NT2/D1 (cell line): ENCODE data around the gene GAA.
A peak's percentile ranks its signal among the peaks of the same experiment; 100 is the strongest.

Experiments
- DNase-seq: peaks from one replicate; pipeline ENCODE4 v3.0.0-alpha.2; 2011; ENCODE audit warnings: low read depth, low spot score
- H3K27me3 ChIP-seq: 2 replicates; pipeline ENCODE4 v1.6.0; 2011; ENCODE audit warnings: mild to moderate bottlenecking; ENCODE audit not compliant: insufficient read length, insufficient read depth
- H3K36me3 ChIP-seq: 2 replicates; pipeline ENCODE4 v1.6.1; 2011; ENCODE audit warnings: mild to moderate bottlenecking, low read length, mixed read lengths; ENCODE audit not compliant: insufficient read depth, insufficient read length
- H3K4me1 ChIP-seq: 2 replicates; pipeline ENCODE4 v1.5.1; 2011; ENCODE audit not compliant: insufficient read depth, insufficient read length
- H3K4me3 ChIP-seq: 2 replicates; pipeline ENCODE4 v1.5.1; 2011; ENCODE audit warnings: low read depth; ENCODE audit not compliant: insufficient read length
- H3K9ac ChIP-seq: 2 replicates; pipeline ENCODE4 v1.6.0; 2011; ENCODE audit warnings: low read depth; ENCODE audit not compliant: insufficient read length
- H3K9me3 ChIP-seq: 2 replicates; pipeline ENCODE4 v1.5.1; 2011; ENCODE audit warnings: mild to moderate bottlenecking, low read length; ENCODE audit not compliant: insufficient read depth
- SUZ12 ChIP-seq: IDR thresholded peaks from 2 replicates; pipeline ENCODE4 v1.6.1; 2011; ENCODE audit not compliant: insufficient read length, insufficient read depth; ENCODE audit errors: extremely low read depth
- YY1 ChIP-seq: IDR thresholded peaks from 2 replicates; pipeline ENCODE4 v1.6.1; 2011; ENCODE audit not compliant: insufficient read length, insufficient read depth
- ZNF274 ChIP-seq: IDR thresholded peaks from 2 replicates; pipeline ENCODE4 v1.6.1; 2011; ENCODE audit warnings: mild to moderate bottlenecking, low read depth, low read length

The GAA gene

GRCh38 chr17:80063830-80064585 is 37.4 kb upstream of the GAA start:
- H3K9ac ChIP-seq = no peak overlapping the region
- no peak for DNase-seq
- H3K4me3 ChIP-seq = no peak overlapping the region
- peaks cover 20% of the 10 kb centered on the region for H3K4me1 ChIP-seq
- no peaks in the 10 kb centered on the region for H3K9me3 ChIP-seq
- H3K36me3 ChIP-seq = peaks cover 2% of the 10 kb centered on the region
- TF ChIP-seq SUZ12 (no peak), ZNF274 (no peak), YY1 (no peak)
- H3K27me3 ChIP-seq = no peaks in the 10 kb centered on the region

GRCh38 chr17:80064696-80065095 is 36.7 kb upstream of the GAA start:
- DNase-seq = no peak
- no peaks in the 10 kb centered on the region for H3K27me3 ChIP-seq
- H3K4me1 ChIP-seq = peaks cover 20% of the 10 kb centered on the region
- no peak for TF ChIP-seq ZNF274
- no peak for TF ChIP-seq SUZ12
- no peak overlapping the region for H3K4me3 ChIP-seq
- no peaks in the 10 kb centered on the region for H3K36me3 ChIP-seq
- no peaks in the 10 kb centered on the region for H3K9me3 ChIP-seq
- no peak overlapping the region for H3K9ac ChIP-seq

GRCh38 chr17:80065478-80066170 is 35.8 kb upstream of the GAA start:
- H3K9ac ChIP-seq = peak overlapping the region; percentile 6
- H3K27me3 ChIP-seq = no peaks in the 10 kb centered on the region
- H3K4me3 ChIP-seq = no peak overlapping the region

GRCh38 chr17:80067393-80067986 is 33.9 kb upstream of the GAA start:
- H3K4me3 ChIP-seq = no peak overlapping the region
- H3K27me3 ChIP-seq = no peaks in the 10 kb centered on the region
- peaks cover 20% of the 10 kb centered on the region for H3K4me1 ChIP-seq
- TF ChIP-seq SUZ12 (no peak), ZNF274 (no peak), YY1 (no peak)
- no peak for DNase-seq
- H3K36me3 ChIP-seq = no peaks in the 10 kb centered on the region
- H3K9ac ChIP-seq = no peak overlapping the region
- no peaks in the 10 kb centered on the region for H3K9me3 ChIP-seq

More at GRCh38 chr17:80065478-80066170, 35.8 kb upstream of the GAA start:
- TF ChIP-seq SUZ12 (no peak), YY1 (no peak), ZNF274 (no peak)
- H3K4me1 ChIP-seq = peaks cover 20% of the 10 kb centered on the region
- no peaks in the 10 kb centered on the region for H3K9me3 ChIP-seq
- DNase-seq = peak; percentile 18
- no peaks in the 10 kb centered on the region for H3K36me3 ChIP-seq

- no peak overlapping the region for H3K4me3 ChIP-seq
- no peak overlapping the region for H3K9ac ChIP-seq
- H3K9me3 ChIP-seq = no peaks in the 10 kb centered on the region
- no peaks in the 10 kb centered on the region for H3K27me3 ChIP-seq
- no peak for DNase-seq
- H3K4me1 ChIP-seq = peaks cover 20% of the 10 kb centered on the region
- TF ChIP-seq YY1 (no peak), ZNF274 (no peak), SUZ12 (no peak)
- no peaks in the 10 kb centered on the region for H3K36me3 ChIP-seq
These were observed 32.8 kb upstream of the GAA start for GRCh38 chr17:80068301-80069222.

GRCh38 chr17:80070375-80071115 is 30.8 kb upstream of the GAA start:
- no peaks in the 10 kb centered on the region for H3K36me3 ChIP-seq
- H3K4me3 ChIP-seq = no peak overlapping the region
- no peaks in the 10 kb centered on the region for H3K9me3 ChIP-seq
- TF ChIP-seq YY1 (no peak), ZNF274 (no peak), SUZ12 (no peak)
- DNase-seq = no peak
- peaks cover 11% of the 10 kb centered on the region for H3K4me1 ChIP-seq
- H3K27me3 ChIP-seq = no peaks in the 10 kb centered on the region
- H3K9ac ChIP-seq = no peak overlapping the region
